ENCODE data around the gene DRC3.
A peak's percentile ranks its signal among the peaks of the same experiment; 100 is the strongest.
"Not testable (repeated sequence)": the region's sequence is repeated elsewhere in the genome, so short reads cannot be mapped to it uniquely, and the experiment has no call there.

The DRC3 gene

GRCh38 chr17:17934806-17935205 is 37.9 kb upstream of the DRC3 start:
- H3K4me1 Mint-ChIP-seq = peaks cover 23% of the 10 kb centered on the region
- H3K36me3 Mint-ChIP-seq (ENCODE audit: insufficient read depth) = no peaks in the 10 kb centered on the region
- H3K9me3 Mint-ChIP-seq = no peaks in the 10 kb centered on the region
- no peak overlapping the region for H3K4me3 Mint-ChIP-seq
- DNase-seq (ENCODE audit: low spot score in 2 of 2) (no peak), ATAC-seq (replicated peaks; ENCODE audit: extremely low read depth, poor library complexity, severe bottlenecking) (no peak)
- no peak overlapping the region for H3K27ac Mint-ChIP-seq (ENCODE audit: low read depth)
- H3K27me3 Mint-ChIP-seq = no peaks in the 10 kb centered on the region

- no peak for DNase-seq (ENCODE audit: low spot score in 2 of 2)
- no peak for ATAC-seq (replicated peaks; ENCODE audit: extremely low read depth, poor library complexity, severe bottlenecking)
- peak overlapping the region; percentile 72 for H3K27ac Mint-ChIP-seq (ENCODE audit: low read depth)
- H3K36me3 Mint-ChIP-seq (ENCODE audit: insufficient read depth) = no peaks in the 10 kb centered on the region
- no peaks in the 10 kb centered on the region for H3K27me3 Mint-ChIP-seq
- peaks cover 21% of the 10 kb centered on the region for H3K4me1 Mint-ChIP-seq
- H3K4me3 Mint-ChIP-seq = peak overlapping the region; percentile 3
- no peaks in the 10 kb centered on the region for H3K9me3 Mint-ChIP-seq
Observed at GRCh38 chr17:17935321-17936271, 37.1 kb upstream of the DRC3 start.

- H3K27me3 Mint-ChIP-seq = no peaks in the 10 kb centered on the region
- no peak overlapping the region for H3K27ac Mint-ChIP-seq (ENCODE audit: low read depth)
- H3K4me3 Mint-ChIP-seq = no peak overlapping the region
- ATAC-seq (replicated peaks; ENCODE audit: extremely low read depth, poor library complexity, severe bottlenecking) (no peak), DNase-seq (ENCODE audit: low spot score in 2 of 2) (no peak)
- peaks cover 17% of the 10 kb centered on the region for H3K4me1 Mint-ChIP-seq
- H3K36me3 Mint-ChIP-seq (ENCODE audit: insufficient read depth) = no peaks in the 10 kb centered on the region
- no peaks in the 10 kb centered on the region for H3K9me3 Mint-ChIP-seq
Observed at GRCh38 chr17:17937201-17937853, 35.3 kb upstream of the DRC3 start.

- DNase-seq (ENCODE audit: low spot score in 2 of 2) (no peak), ATAC-seq (replicated peaks; ENCODE audit: extremely low read depth, poor library complexity, severe bottlenecking) (no peak)
- no peaks in the 10 kb centered on the region for H3K9me3 Mint-ChIP-seq
- H3K36me3 Mint-ChIP-seq (ENCODE audit: insufficient read depth) = no peaks in the 10 kb centered on the region
- H3K4me1 Mint-ChIP-seq = peaks cover 17% of the 10 kb centered on the region
- H3K27me3 Mint-ChIP-seq = no peaks in the 10 kb centered on the region
- H3K27ac Mint-ChIP-seq (ENCODE audit: low read depth) = no peak overlapping the region
- H3K4me3 Mint-ChIP-seq = no peak overlapping the region
Observed at GRCh38 chr17:17937958-17938357, 34.7 kb upstream of the DRC3 start.

GRCh38 chr17:17938388-17939107 is 34.1 kb upstream of the DRC3 start:
- peaks cover 22% of the 10 kb centered on the region for H3K4me1 Mint-ChIP-seq
- no peaks in the 10 kb centered on the region for H3K36me3 Mint-ChIP-seq (ENCODE audit: insufficient read depth)
- H3K4me3 Mint-ChIP-seq = no peak overlapping the region
- no peaks in the 10 kb centered on the region for H3K27me3 Mint-ChIP-seq
- H3K9me3 Mint-ChIP-seq = no peaks in the 10 kb centered on the region
- ATAC-seq (replicated peaks; ENCODE audit: extremely low read depth, poor library complexity, severe bottlenecking) (no peak), DNase-seq (ENCODE audit: low spot score in 2 of 2) (no peak)
- no peak overlapping the region for H3K27ac Mint-ChIP-seq (ENCODE audit: low read depth)

- ATAC-seq (replicated peaks; ENCODE audit: extremely low read depth, poor library complexity, severe bottlenecking); DNase-seq (ENCODE audit: low spot score in 2 of 2); H3K36me3 Mint-ChIP-seq (ENCODE audit: insufficient read depth); H3K4me3 Mint-ChIP-seq; H3K27me3 Mint-ChIP-seq; H3K27ac Mint-ChIP-seq (ENCODE audit: low read depth); H3K9me3 Mint-ChIP-seq: not testable (repeated sequence)
- H3K4me1 Mint-ChIP-seq = peaks cover 26% of the 10 kb centered on the region
Observed at GRCh38 chr17:17939941-17940340, 32.7 kb upstream of the DRC3 start.

- no peak for ATAC-seq (replicated peaks; ENCODE audit: extremely low read depth, poor library complexity, severe bottlenecking)
- H3K4me1 Mint-ChIP-seq = peaks cover 21% of the 10 kb centered on the region
- H3K9me3 Mint-ChIP-seq = no peaks in the 10 kb centered on the region
- H3K27ac Mint-ChIP-seq (ENCODE audit: low read depth) = no peak overlapping the region
- H3K4me3 Mint-ChIP-seq = no peak overlapping the region
- H3K27me3 Mint-ChIP-seq = no peaks in the 10 kb centered on the region
- DNase-seq (ENCODE audit: low spot score in 2 of 2) = no peak
- no peaks in the 10 kb centered on the region for H3K36me3 Mint-ChIP-seq (ENCODE audit: insufficient read depth)
Observed at GRCh38 chr17:17940441-17940911, 32.2 kb upstream of the DRC3 start.

- Mint-ChIP-seq H3K27ac (ENCODE audit: low read depth) (no peak overlapping the region), H3K27me3 (no peaks in the 10 kb centered on the region), H3K4me1 (peaks cover 16% of the 10 kb centered on the region), H3K4me3 (no peak overlapping the region), H3K36me3 (ENCODE audit: insufficient read depth) (no peaks in the 10 kb centered on the region), H3K9me3 (no peaks in the 10 kb centered on the region)
- no peak for ATAC-seq (replicated peaks; ENCODE audit: extremely low read depth, poor library complexity, severe bottlenecking)
- no peak for DNase-seq (ENCODE audit: low spot score in 2 of 2)
Observed at GRCh38 chr17:17941015-17941414, 31.6 kb upstream of the DRC3 start.

- H3K27ac Mint-ChIP-seq (ENCODE audit: low read depth) = no peak overlapping the region
Observed at GRCh38 chr17:17942846-17943245, 29.8 kb upstream of the DRC3 start.

GRCh38 chr17:17943281-17943984 is 29.2 kb upstream of the DRC3 start:
- H3K27ac Mint-ChIP-seq (ENCODE audit: low read depth) = no peak overlapping the region
- no peaks in the 10 kb centered on the region for H3K27me3 Mint-ChIP-seq
- no peaks in the 10 kb centered on the region for H3K9me3 Mint-ChIP-seq
- ATAC-seq (replicated peaks; ENCODE audit: extremely low read depth, poor library complexity, severe bottlenecking) (no peak), DNase-seq (ENCODE audit: low spot score in 2 of 2) (no peak)
- H3K4me3 Mint-ChIP-seq = no peak overlapping the region
- H3K4me1 Mint-ChIP-seq = peaks cover 12% of the 10 kb centered on the region
- H3K36me3 Mint-ChIP-seq (ENCODE audit: insufficient read depth) = no peaks in the 10 kb centered on the region

More at GRCh38 chr17:17942846-17943245, 29.8 kb upstream of the DRC3 start:
- H3K9me3 Mint-ChIP-seq = no peaks in the 10 kb centered on the region
- no peaks in the 10 kb centered on the region for H3K36me3 Mint-ChIP-seq (ENCODE audit: insufficient read depth)
- no peak overlapping the region for H3K4me3 Mint-ChIP-seq
- no peaks in the 10 kb centered on the region for H3K27me3 Mint-ChIP-seq
- DNase-seq (ENCODE audit: low spot score in 2 of 2) (no peak), ATAC-seq (replicated peaks; ENCODE audit: extremely low read depth, poor library complexity, severe bottlenecking) (no peak)
- H3K4me1 Mint-ChIP-seq = peaks cover 12% of the 10 kb centered on the region

GRCh38 chr17:17944242-17944641 is 28.4 kb upstream of the DRC3 start:
- Mint-ChIP-seq H3K4me3 (no peak overlapping the region), H3K36me3 (ENCODE audit: insufficient read depth) (no peaks in the 10 kb centered on the region), H3K27ac (ENCODE audit: low read depth) (no peak overlapping the region), H3K9me3 (no peaks in the 10 kb centered on the region), H3K27me3 (no peaks in the 10 kb centered on the region), H3K4me1 (peaks cover 15% of the 10 kb centered on the region)
- DNase-seq (ENCODE audit: low spot score in 2 of 2) = no peak
- ATAC-seq (replicated peaks; ENCODE audit: extremely low read depth, poor library complexity, severe bottlenecking) = no peak

- DNase-seq (ENCODE audit: low spot score in 2 of 2) = no peak
- H3K9me3 Mint-ChIP-seq = no peaks in the 10 kb centered on the region
- no peaks in the 10 kb centered on the region for H3K27me3 Mint-ChIP-seq
- peaks cover 19% of the 10 kb centered on the region for H3K4me1 Mint-ChIP-seq
- peak overlapping the region; percentile 65 for H3K27ac Mint-ChIP-seq (ENCODE audit: low read depth)
- no peak overlapping the region for H3K4me3 Mint-ChIP-seq
- no peaks in the 10 kb centered on the region for H3K36me3 Mint-ChIP-seq (ENCODE audit: insufficient read depth)
- no peak for ATAC-seq (replicated peaks; ENCODE audit: extremely low read depth, poor library complexity, severe bottlenecking)
Observed at GRCh38 chr17:17944743-17945142, 27.9 kb upstream of the DRC3 start.

Data from central memory CD8-positive, alpha-beta T cell (primary cell).